Measurements from ENCODE around the gene PUS1.

- TF ChIP-seq CTCF (IDR thresholded peaks at IDR 0.05; ENCODE audit: insufficient read depth, low read depth, low read length) (no peak), EZH2 (IDR thresholded peaks at IDR 0.05; ENCODE audit: insufficient read depth, low read length) (no peak)
These were observed 5.5 kb downstream of the PUS1 start for GRCh38 chr12:131934535-131934934.

All from astrocyte (in vitro differentiated cells and primary cell).